ENCODE data around the gene NDFIP1.

The NDFIP1 gene

GRCh38 chr5:142143878-142144277 is 35.3 kb downstream of the NDFIP1 start (continued):
- TF ChIP-seq PRDM2 (tag by site-specific recombination; IDR thresholded peaks at IDR 0.05; ENCODE audit: borderline replicate concordance) (no peak), KLF1 (tag by site-specific recombination; IDR thresholded peaks at IDR 0.05) (no peak), ZNF510 (tag by site-specific recombination; IDR thresholded peaks at IDR 0.05; ENCODE audit: insufficient replicate concordance) (no peak), BCL11B (tag by site-specific recombination; IDR thresholded peaks at IDR 0.05; ENCODE audit: low read depth) (no peak), FEZF1 (tag by site-specific recombination; IDR thresholded peaks at IDR 0.05) (no peak), ZNF280D (tag by site-specific recombination; IDR thresholded peaks at IDR 0.05) (no peak), ZBTB21 (tag by site-specific recombination; IDR thresholded peaks at IDR 0.05) (no peak)

- POLR2A ChIA-PET = no interaction called here
- Histone ChIP-seq H3K36me3 (ENCODE audit: control insufficient read depth in 2 of 2, insufficient read depth in 1 of 2, low read length in 2 of 2) (peaks cover 21 to 57% of the 10 kb centered on the region in 2 experiments), H3K9me3 (ENCODE audit: control insufficient read depth, insufficient read depth, low read depth, low read length) (no peaks in the 10 kb centered on the region), H3K4me3 (ENCODE audit: low read depth, low read length) (no peak overlapping the region), H3K4me1 (ENCODE audit: control insufficient read depth, insufficient read depth, low read length) (no peaks in the 10 kb centered on the region), H3K27ac (ENCODE audit: extremely low read depth, low read depth, low read length) (no peak overlapping the region)
- CTCF ChIA-PET = interaction anchor here (0.5 to 6.1 kb wide), 25 partner anchors 9 to 570 kb away, joined by 3 to 89 read pairs (median 3); no protein-coding TSS in a partner anchor
- TF ChIP-seq ZNF654 (tag by site-specific recombination; IDR thresholded peaks at IDR 0.05; ENCODE audit: low read depth) (peak; percentile 25), ZNF704 (tag by site-specific recombination; IDR thresholded peaks at IDR 0.05) (no peak)
These were observed 36.7 kb downstream of the NDFIP1 start for GRCh38 chr5:142145106-142145900.

- Histone ChIP-seq H3K4me1 (ENCODE audit: control insufficient read depth, insufficient read depth, low read length) (peaks cover 3% of the 10 kb centered on the region; the same call in 1 of the 2 replicates), H3K4me3 (ENCODE audit: low read depth, low read length) (no peak overlapping the region), H3K36me3 (ENCODE audit: control insufficient read depth in 2 of 2, insufficient read depth in 1 of 2, low read length in 2 of 2) (peaks cover 14 to 47% of the 10 kb centered on the region in 2 experiments), H3K9me3 (ENCODE audit: control insufficient read depth, insufficient read depth, low read depth, low read length) (no peaks in the 10 kb centered on the region), H3K27ac (ENCODE audit: extremely low read depth, low read depth, low read length) (no peak overlapping the region)
- CTCF ChIA-PET = interaction anchor here (0.6 to 0.7 kb wide), 5 partner anchors 95 to 549 kb away, joined by 4 to 7 read pairs (median 4); no protein-coding TSS in a partner anchor
- POLR2A ChIA-PET = interaction anchor here (0.7 kb wide), 1 partner anchor 176 kb away, joined by 3 read pairs; the partner anchor contains the start of gene SPRY4
- 0 out of 2 replicates have a peak, but pooled peaks have one; percentile 21 for TF ChIP-seq CTCF (tag by site-specific recombination; IDR thresholded peaks at IDR 0.05)
- no peak for TF ChIP-seq ZNF544 (tag by site-specific recombination; IDR thresholded peaks at IDR 0.05)
These were observed 40.8 kb downstream of the NDFIP1 start for GRCh38 chr5:142149363-142149762.

All from HEK293 (cell line).